A549 (cell line): ENCODE results near the gene CD22. TPM values are rescaled to one million over a fixed set of nuclear protein-coding genes. Genes with fewer than 3 reads are reported as not detected.

ENCODE experiments used
- ATAC-seq, 2 experiments: fragments of 200-7000 bp in 1 of 2; fragments of >200 bp in 1 of 2; cut with Nextera tagmentation in 1 of 2; cut with Tn5 transposase in 1 of 2; 3 replicates each; pipeline versions ENCODE4 v1.8.0 to v1.9.1; 2018 to 2020; ENCODE audit warnings: mild to moderate bottlenecking in 1 of 2, moderate library complexity in 1 of 2
- CTCF ChIA-PET: fragments of 300-600 bp; sonication (Branson Sonifier 250); formaldehyde crosslinking; extraction: SDS; loops from one replicate; lab custom pipeline; 2021; ENCODE audit warnings: antibody characterized with exemption, inconsistent platforms; lab: Yijun Ruan, JAX
- POLR2A ChIA-PET: fragments of 350-600 bp; formaldehyde crosslinking; extraction: SDS; loops from one replicate; lab custom pipeline; 2021; ENCODE audit warnings: antibody characterized with exemption, inconsistent platforms; lab: Yijun Ruan, JAX
- DNase-seq, 2 experiments: peaks; one replicate each; pipeline versions ENCODE4 v3.0.0 to v3.0.0-alpha.2; 2011 to 2016; ENCODE audit warnings: low read depth in 1 of 2, low spot score in 1 of 2
- FAIRE-seq: peaks from 2 replicates; lab custom pipeline; 2011; peaks lifted over from hg19 to GRCh38; lab: Jason Lieb, UNC
- H3K27ac ChIP-seq, 2 experiments: fragments of >200 bp; sonication (Bioruptor Twin); formaldehyde crosslinking; 3 replicates each; pipeline ENCODE4 v1.5.1; 2016 to 2017
- H3K4me1 ChIP-seq: fragments of >200 bp; sonication (Bioruptor Twin); formaldehyde crosslinking; 3 replicates; pipeline ENCODE4 v1.6.1; 2016
- H3K4me2 ChIP-seq: fragments of >200 bp; sonication (Bioruptor Twin); formaldehyde crosslinking; 3 replicates; pipeline ENCODE4 v1.6.1; 2016
- H3K4me3 ChIP-seq: fragments of >200 bp; sonication (Bioruptor Twin); formaldehyde crosslinking; 3 replicates; pipeline ENCODE4 v1.5.1; 2016
- H3K9me3 ChIP-seq: fragments of >200 bp; sonication (Bioruptor Twin); formaldehyde crosslinking; 3 replicates; pipeline ENCODE4 v1.6.1; 2016
- ATOH8 ChIP-seq: fragments of 250-450 bp; sonication (Bioruptor Pico); IDR thresholded peaks from 2 replicates; pipeline ENCODE4 v1.5.0; 2020; ENCODE audit warnings: low read depth, mild to moderate bottlenecking, moderate library complexity
- BCL3 ChIP-seq: fragments of >200 bp; sonication (Bioruptor Twin); formaldehyde crosslinking; IDR thresholded peaks from 3 replicates; pipeline ENCODE4 v1.6.1; 2016
- BHLHE40 ChIP-seq: IDR thresholded peaks from 2 replicates; pipeline ENCODE4 v1.6.1; 2012; ENCODE audit warnings: low read depth, low read length, inconsistent platforms
- CBX2 ChIP-seq: fragments of 200-600 bp; sonication (generic); IDR thresholded peaks from 2 replicates; pipeline ENCODE4 v1.6.1; 2016; ENCODE audit warnings: low read depth, mild to moderate bottlenecking, borderline replicate concordance
- CHD2 ChIP-seq: fragments of 150-350 bp; IDR thresholded peaks from 2 replicates; pipeline ENCODE4 v1.6.1; 2014; ENCODE audit warnings: low read length; ENCODE audit not compliant: partially characterized antibody
- EHMT2 ChIP-seq: fragments of 200-600 bp; sonication (generic); IDR thresholded peaks from 2 replicates; pipeline ENCODE4 v1.6.1; 2016; ENCODE audit warnings: antibody characterized with exemption, low read depth, mild to moderate bottlenecking, moderate library complexity
- ESRRA ChIP-seq: fragments of 150-350 bp; IDR thresholded peaks from 2 replicates; pipeline ENCODE4 v1.6.1; 2014; ENCODE audit warnings: mild to moderate bottlenecking, low read length, borderline replicate concordance
- GATA3 ChIP-seq: IDR thresholded peaks from 2 replicates; pipeline ENCODE4 v1.6.1; 2012; ENCODE audit warnings: borderline replicate concordance
- HES2 ChIP-seq: fragments of >200 bp; sonication (Bioruptor Twin); formaldehyde crosslinking; IDR thresholded peaks from 2 replicates; pipeline ENCODE4 v1.6.1; 2016
- HMGXB4 ChIP-seq: fragments of 250-450 bp; sonication (Bioruptor Pico); IDR thresholded peaks from 2 replicates; pipeline ENCODE4 v1.5.0; 2021; ENCODE audit warnings: mild to moderate bottlenecking, moderate library complexity, borderline replicate concordance
- JUNB ChIP-seq: fragments of >200 bp; sonication (Bioruptor Twin); formaldehyde crosslinking; IDR thresholded peaks from 2 replicates; pipeline ENCODE4 v1.6.1; 2016
- MAX ChIP-seq: IDR thresholded peaks from 2 replicates; pipeline ENCODE4 v1.6.1; 2012
- MAZ ChIP-seq: fragments of 150-350 bp; IDR thresholded peaks from 2 replicates; pipeline ENCODE4 v1.6.1; 2014; ENCODE audit warnings: antibody characterized with exemption, low read depth, low read length, borderline replicate concordance
- NFE2L2 ChIP-seq: fragments of 150-350 bp; conservative IDR thresholded peaks from 2 replicates; pipeline ENCODE4 v1.6.1; 2014; ENCODE audit warnings: low read length
- NR3C1 ChIP-seq: fragments of >200 bp; sonication (Bioruptor Twin); formaldehyde crosslinking; IDR thresholded peaks from 3 replicates; pipeline ENCODE4 v1.6.1; 2017
- PHF8 ChIP-seq: fragments of 200-600 bp; sonication (generic); IDR thresholded peaks from 2 replicates; pipeline ENCODE4 v1.6.1; 2016; ENCODE audit warnings: low read depth, mild to moderate bottlenecking, antibody characterized with exemption, moderate library complexity, borderline replicate concordance
- POLR2AphosphoS2 ChIP-seq: conservative IDR thresholded peaks from 2 replicates; pipeline ENCODE4 v1.6.1; 2012; ENCODE audit warnings: low read length, improper control_type of control experiment, inconsistent platforms
- RARB ChIP-seq: fragments of 250-450 bp; sonication (Bioruptor Pico); IDR thresholded peaks from 2 replicates; pipeline ENCODE4 v1.8.0; 2021; ENCODE audit warnings: mild to moderate bottlenecking, moderate library complexity
- RCOR1 ChIP-seq: fragments of 150-350 bp; IDR thresholded peaks from 2 replicates; pipeline ENCODE4 v1.6.1; 2014; ENCODE audit warnings: antibody characterized with exemption, low read length, low read depth
- RFX5 ChIP-seq: fragments of 450-650 bp; IDR thresholded peaks from 2 replicates; pipeline ENCODE4 v1.7.1; 2014; ENCODE audit warnings: antibody characterized with exemption, mild to moderate bottlenecking, moderate library complexity
- SMC3 ChIP-seq: fragments of >200 bp; sonication (Bioruptor Twin); formaldehyde crosslinking; IDR thresholded peaks from 3 replicates; pipeline ENCODE4 v1.6.1; 2018; ENCODE audit warnings: inconsistent platforms
- ZFP36 ChIP-seq: fragments of 450-650 bp; IDR thresholded peaks from 2 replicates; pipeline ENCODE4 v1.6.1; 2014; ENCODE audit warnings: borderline replicate concordance; ENCODE audit not compliant: partially characterized antibody
- WGBS: methylation state at CpG from one replicate; pipeline ENCODE4 v1.1.6; 2017; ENCODE audit errors: missing lambda C conversion rate; 5-methylcytosine and 5-hydroxymethylcytosine counted together
- polyA plus RNA-seq, 4 experiments: library from polyadenylated mRNA; depleted of rRNA in 3 of 4; stranded (reverse); fragments of >200 nt; fragmentation: RNase III in 1 of 4; extraction: RNeasy Plus Mini Kit Qiagen cat#74134 plus additional on column Dnase treatment in 1 of 4; gene quantifications; 2 replicates in 3 of 4; 3 replicates in 1 of 4; pipeline ENCODE4 v1.2.3, GENCODE V29; 2011 to 2017
- TF ChIP-seq, protein P1 (sequence below): fragments of >200 bp; sonication (Bioruptor Twin); formaldehyde crosslinking; IDR thresholded peaks from 3 replicates; pipeline ENCODE4 v1.5.1; 2016
- TF ChIP-seq, protein P2 (sequence below): IDR thresholded peaks from 2 replicates; pipeline ENCODE4 v1.6.1; 2012; ENCODE audit warnings: low read depth, borderline replicate concordance
- TF ChIP-seq, protein P3 (sequence below): fragments of 200-600 bp; sonication (generic); IDR thresholded peaks from 2 replicates; pipeline ENCODE4 v1.6.1; 2016; ENCODE audit warnings: antibody characterized with exemption, mild to moderate bottlenecking, moderate library complexity

Gene CD22
- polyA plus RNA-seq, 2 of the 4 experiments (the other 2 are of a cell fraction), result 0.05 to 0.14 TPM

GRCh38 chr19:35292421-35293362 lies 36.3 kb upstream of the CD22 start:
- FAIRE-seq (no peak), DNase-seq (no peak), ATAC-seq (peak in 1 of 2 experiments; percentile 7; a peak in 3 of 6 replicates)
- H3K9me3 ChIP-seq, result no peaks in the 10 kb centered on the region
- H3K27ac ChIP-seq, result no peak overlapping the region
- TF ChIP-seq RARB (CRISPR knock-in tag) (no peak), JUNB (no peak), MAX (no peak), MAZ (no peak), RFX5 (no peak), PHF8 (no peak), CBX2 (no peak), EHMT2 (no peak), GATA3 (no peak), RCOR1 (no peak), SMC3 (no peak), BHLHE40 (no peak), ATOH8 (CRISPR knock-in tag) (no peak), NFE2L2 (no peak), POLR2AphosphoS2 (no peak)
- TF ChIP-seq, protein P1, sequence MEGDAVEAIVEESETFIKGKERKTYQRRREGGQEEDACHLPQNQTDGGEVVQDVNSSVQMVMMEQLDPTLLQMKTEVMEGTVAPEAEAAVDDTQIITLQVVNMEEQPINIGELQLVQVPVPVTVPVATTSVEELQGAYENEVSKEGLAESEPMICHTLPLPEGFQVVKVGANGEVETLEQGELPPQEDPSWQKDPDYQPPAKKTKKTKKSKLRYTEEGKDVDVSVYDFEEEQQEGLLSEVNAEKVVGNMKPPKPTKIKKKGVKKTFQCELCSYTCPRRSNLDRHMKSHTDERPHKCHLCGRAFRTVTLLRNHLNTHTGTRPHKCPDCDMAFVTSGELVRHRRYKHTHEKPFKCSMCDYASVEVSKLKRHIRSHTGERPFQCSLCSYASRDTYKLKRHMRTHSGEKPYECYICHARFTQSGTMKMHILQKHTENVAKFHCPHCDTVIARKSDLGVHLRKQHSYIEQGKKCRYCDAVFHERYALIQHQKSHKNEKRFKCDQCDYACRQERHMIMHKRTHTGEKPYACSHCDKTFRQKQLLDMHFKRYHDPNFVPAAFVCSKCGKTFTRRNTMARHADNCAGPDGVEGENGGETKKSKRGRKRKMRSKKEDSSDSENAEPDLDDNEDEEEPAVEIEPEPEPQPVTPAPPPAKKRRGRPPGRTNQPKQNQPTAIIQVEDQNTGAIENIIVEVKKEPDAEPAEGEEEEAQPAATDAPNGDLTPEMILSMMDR, result no peak
- no peaks in the 10 kb centered on the region for H3K4me1 ChIP-seq
- ChIA-PET CTCF (interaction anchor here (1.1 to 4.4 kb wide), 2 partner anchors 11 to 23 kb away, joined by 3 to 27 read pairs; partner anchors contain the start of gene HAMP), POLR2A (no interaction called here)
- WGBS, result 41% methylated on average over 23 of the region's 23 CpGs
- no peak overlapping the region for H3K4me2 ChIP-seq
- no peak overlapping the region for H3K4me3 ChIP-seq

DNA sequence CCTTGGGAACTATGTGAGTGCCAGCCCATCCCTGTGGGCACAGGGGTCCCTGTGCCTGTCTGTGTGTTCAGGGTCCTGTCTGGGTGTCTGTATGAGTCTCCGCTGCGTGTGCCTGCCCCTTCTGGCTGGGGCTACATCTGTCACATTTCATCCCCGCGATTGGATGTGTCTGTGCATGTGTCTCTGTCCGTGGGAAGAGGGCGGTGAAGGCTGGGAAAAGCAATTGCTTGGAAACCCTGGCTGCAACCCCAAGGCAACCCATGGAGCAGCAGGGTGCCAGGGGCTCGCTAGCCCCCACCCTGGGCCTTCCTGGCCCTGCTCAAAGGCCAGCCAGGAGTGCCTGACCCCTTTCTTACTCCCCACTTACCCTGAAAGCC lies 35.6 kb upstream of the CD22 start:
- ATAC-seq (peak; percentile 17 to 20; a peak in 3 of 6 replicates), DNase-seq (no peak), FAIRE-seq (no peak)
- WGBS, result 20% methylated on average over 7 of the region's 7 CpGs
- ChIA-PET CTCF (interaction anchor here (1.2 kb wide), 1 partner anchor 15 kb away, joined by 4 read pairs; no protein-coding TSS in a partner anchor), POLR2A (no interaction called here)
- Histone ChIP-seq H3K27ac (no peak overlapping the region), H3K4me3 (no peak overlapping the region), H3K9me3 (no peaks in the 10 kb centered on the region), H3K4me1 (no peaks in the 10 kb centered on the region), H3K4me2 (no peak overlapping the region)
- TF ChIP-seq, protein P2, sequence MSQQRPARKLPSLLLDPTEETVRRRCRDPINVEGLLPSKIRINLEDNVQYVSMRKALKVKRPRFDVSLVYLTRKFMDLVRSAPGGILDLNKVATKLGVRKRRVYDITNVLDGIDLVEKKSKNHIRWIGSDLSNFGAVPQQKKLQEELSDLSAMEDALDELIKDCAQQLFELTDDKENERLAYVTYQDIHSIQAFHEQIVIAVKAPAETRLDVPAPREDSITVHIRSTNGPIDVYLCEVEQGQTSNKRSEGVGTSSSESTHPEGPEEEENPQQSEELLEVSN, result no peak
- no peak for TF ChIP-seq HMGXB4
- no peak for TF ChIP-seq CHD2
- TF ChIP-seq HES2, result no peak
- TF ChIP-seq, protein P3, sequence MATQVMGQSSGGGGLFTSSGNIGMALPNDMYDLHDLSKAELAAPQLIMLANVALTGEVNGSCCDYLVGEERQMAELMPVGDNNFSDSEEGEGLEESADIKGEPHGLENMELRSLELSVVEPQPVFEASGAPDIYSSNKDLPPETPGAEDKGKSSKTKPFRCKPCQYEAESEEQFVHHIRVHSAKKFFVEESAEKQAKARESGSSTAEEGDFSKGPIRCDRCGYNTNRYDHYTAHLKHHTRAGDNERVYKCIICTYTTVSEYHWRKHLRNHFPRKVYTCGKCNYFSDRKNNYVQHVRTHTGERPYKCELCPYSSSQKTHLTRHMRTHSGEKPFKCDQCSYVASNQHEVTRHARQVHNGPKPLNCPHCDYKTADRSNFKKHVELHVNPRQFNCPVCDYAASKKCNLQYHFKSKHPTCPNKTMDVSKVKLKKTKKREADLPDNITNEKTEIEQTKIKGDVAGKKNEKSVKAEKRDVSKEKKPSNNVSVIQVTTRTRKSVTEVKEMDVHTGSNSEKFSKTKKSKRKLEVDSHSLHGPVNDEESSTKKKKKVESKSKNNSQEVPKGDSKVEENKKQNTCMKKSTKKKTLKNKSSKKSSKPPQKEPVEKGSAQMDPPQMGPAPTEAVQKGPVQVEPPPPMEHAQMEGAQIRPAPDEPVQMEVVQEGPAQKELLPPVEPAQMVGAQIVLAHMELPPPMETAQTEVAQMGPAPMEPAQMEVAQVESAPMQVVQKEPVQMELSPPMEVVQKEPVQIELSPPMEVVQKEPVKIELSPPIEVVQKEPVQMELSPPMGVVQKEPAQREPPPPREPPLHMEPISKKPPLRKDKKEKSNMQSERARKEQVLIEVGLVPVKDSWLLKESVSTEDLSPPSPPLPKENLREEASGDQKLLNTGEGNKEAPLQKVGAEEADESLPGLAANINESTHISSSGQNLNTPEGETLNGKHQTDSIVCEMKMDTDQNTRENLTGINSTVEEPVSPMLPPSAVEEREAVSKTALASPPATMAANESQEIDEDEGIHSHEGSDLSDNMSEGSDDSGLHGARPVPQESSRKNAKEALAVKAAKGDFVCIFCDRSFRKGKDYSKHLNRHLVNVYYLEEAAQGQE, result no peak
- TF ChIP-seq NR3C1, result no peak
- no peak for TF ChIP-seq BCL3
- TF ChIP-seq ZFP36, result no peak
- no peak for TF ChIP-seq BHLHE40
- TF ChIP-seq ESRRA, result no peak
